GM21717 (cell line): ENCODE results near the gene RUNX3.

Source experiments
- ATAC-seq: cut with Tn5 transposase; IDR thresholded peaks from one replicate; pipeline ENCODE4 v1.9.1; 2021; ENCODE audit warnings: mild to moderate bottlenecking, moderate library complexity; ENCODE audit not compliant: unreplicated experiment

The RUNX3 gene

DNA sequence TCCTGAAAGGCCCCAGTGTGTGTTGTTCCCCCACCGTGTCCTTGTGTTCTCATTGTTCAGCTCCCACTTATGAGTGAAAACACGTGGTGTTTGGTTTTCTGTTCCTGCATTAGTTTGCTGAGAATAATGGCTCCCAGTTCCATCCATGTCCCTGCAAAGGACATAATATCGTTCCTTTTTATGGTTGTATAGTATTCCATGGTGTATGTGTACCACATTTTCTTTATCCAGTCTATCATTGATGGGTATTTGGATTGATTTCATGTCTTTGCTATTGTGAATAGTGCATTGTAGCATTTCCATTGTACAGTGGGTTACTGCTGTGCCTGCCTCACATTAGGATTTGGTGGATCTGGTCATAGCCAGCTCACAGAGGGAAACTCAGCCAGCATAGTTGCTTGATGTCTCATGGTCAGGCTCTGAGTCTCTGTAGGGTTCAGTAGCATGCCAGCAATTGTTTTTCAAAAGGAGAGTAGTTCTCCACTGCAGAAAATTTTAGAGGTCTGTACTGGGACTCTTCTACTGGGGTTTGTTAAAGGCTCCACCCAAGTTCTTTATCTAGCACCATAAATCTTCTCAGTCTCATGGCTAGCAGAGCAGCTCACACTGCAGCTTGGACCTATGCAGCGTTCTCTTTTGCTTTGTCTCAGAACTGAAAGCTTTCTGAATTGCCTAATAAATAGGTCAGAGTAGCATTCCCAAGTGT is 41.0 kb downstream of the RUNX3 start:
- ATAC-seq, result no peak

GRCh38 chr1:24888061-24888970 is 41.8 kb downstream of the RUNX3 start:
- ATAC-seq, result no peak

- ATAC-seq, result no peak
These were observed 43.8 kb downstream of the RUNX3 start for GRCh38 chr1:24886241-24886640.

DNA sequence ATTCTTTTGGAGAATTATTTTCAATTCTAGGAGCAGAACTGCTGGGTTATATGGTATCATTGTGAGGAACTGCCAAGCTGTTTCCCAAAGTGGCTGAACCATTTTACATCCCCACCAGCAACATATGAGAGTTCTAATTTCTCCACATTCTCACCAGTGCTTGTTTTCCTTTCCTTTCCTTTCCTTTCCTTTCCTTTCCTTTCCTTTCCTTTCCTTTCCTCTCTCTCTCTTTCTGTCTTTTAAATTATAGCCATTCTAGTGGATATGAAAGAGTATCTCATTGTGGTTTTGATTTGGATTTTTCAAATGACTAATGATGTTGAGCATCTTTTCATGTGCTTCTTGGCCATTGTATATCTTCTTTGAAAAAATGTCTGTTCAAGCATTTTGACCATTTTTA is 45.3 kb downstream of the RUNX3 start:
- ATAC-seq, result no peak

DNA sequence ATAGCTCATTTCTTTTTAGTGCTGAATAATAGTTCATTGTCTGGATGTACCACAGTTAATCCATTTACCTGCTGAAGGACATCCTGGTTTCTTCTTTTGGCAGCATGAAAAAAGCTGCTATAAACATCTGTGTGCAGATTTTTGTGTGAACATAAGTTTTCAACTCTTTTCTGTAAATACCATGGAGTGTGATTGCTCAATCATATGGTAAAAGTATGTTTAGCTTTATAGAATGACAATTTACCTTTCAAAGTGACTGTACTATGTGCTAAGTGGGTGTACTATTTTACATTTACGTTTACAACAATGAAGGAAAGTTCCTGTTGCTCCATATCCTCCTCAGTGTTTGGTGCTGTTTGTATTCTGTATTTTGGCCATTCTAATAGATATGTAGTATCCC is 49.0 kb downstream of the RUNX3 start:
- ATAC-seq, result no peak

DNA sequence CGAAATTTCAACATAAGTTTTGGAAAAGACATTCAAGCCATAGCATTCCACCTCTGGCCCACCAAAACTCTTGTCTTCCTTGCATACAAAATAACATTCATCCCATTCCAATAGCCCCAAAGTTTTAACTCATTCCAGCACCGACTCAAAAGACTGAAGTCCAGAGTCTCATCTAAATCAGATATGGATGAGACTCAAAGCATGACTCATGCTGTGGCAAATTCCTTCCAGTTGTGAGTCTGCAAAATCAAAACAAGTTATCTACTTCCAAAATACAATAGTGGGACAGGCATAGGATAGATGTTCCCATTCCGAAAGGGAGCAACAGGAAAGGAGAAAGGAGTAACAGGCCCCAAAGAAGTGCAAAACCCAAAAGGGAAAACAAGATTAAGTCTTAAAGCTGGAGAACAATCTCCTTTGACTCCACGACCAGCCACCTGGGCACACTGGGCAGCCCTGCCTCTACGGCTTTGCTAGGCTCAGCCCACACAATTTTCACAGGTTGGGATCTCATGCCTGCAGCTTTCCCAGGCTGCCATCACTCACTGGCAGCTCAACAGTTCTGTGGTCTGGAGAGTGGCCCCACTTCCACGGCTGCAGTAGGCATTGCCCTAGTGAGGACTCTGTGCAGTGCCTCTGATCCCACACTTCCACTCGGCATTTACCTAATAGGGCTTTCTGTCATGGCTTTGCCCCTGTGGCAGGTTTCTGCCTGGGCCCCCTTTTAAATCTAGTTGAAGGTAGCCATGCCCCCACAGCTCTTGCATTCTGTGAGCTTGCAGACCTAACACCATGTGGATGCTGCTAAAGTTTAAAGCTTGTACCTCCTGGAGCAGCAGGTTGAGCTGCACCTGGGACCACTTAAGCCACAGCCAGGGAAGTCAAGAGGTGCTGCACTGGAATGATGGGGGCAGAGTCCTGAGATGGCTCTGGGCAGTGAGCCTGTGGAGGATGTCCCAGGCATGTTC is 51.0 kb downstream of the RUNX3 start:
- ATAC-seq, result no peak

- no peak for ATAC-seq
These were observed 52.0 kb downstream of the RUNX3 start for GRCh38 chr1:24878045-24878444.

- ATAC-seq, result no peak
These were observed 54.0 kb downstream of the RUNX3 start for GRCh38 chr1:24875991-24876506.

DNA sequence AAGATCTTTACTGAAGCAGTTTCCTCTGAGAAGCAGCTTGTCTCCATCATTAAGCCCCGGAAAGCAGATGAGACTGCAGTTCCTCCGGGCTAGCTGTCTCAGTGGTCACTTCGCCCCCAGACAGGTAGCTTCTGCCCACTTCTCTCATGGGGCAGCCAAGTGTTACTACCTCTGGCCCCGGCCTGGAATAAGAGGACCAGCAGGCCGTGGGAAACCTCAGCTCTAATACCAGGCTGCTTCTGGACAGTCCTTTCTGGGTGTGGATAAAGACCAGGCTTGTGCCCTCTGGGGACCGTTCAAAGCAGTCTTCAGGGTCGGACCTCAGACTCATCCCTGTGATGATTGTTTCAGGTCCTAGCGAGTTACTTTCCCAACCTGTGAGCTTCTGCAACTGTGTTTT is 54.8 kb downstream of the RUNX3 start:
- no peak for ATAC-seq

DNA sequence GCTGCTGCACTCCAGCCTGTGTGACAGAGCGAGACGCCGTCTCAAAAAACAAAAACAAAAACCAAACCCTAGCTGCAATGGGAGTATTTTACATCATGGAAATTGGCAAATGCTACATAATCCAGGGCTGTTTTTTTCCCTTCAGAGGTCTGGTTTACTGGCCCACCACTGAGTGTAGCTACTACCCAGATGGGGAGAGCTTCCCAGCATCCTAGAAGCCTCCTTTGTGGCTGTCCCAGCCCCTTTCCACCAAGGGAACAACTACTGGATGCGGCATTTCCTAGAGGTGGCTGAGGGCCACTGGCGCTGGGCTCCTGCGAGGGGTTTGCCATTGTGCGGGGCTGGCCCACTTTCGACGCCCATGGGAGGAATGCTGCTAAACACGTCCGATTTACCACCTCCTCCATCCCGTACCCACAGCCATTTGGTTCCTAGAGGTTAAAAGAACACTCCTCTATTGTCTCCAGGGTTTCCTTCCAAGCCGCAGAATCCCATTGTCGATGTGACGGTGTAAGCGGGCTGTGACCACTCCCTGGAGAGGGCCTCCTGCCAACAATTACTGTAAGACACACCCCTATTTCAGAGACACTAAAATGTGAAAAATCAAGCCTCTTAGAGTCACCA is 55.4 kb downstream of the RUNX3 start:
- no peak for ATAC-seq

GRCh38 chr1:24874056-24874455 is 56.0 kb downstream of the RUNX3 start:
- ATAC-seq, result no peak

- no peak for ATAC-seq
These were observed 56.9 kb downstream of the RUNX3 start for GRCh38 chr1:24873148-24873547.

- ATAC-seq, result no peak
These were observed 57.8 kb downstream of the RUNX3 start for GRCh38 chr1:24872061-24872850.

DNA sequence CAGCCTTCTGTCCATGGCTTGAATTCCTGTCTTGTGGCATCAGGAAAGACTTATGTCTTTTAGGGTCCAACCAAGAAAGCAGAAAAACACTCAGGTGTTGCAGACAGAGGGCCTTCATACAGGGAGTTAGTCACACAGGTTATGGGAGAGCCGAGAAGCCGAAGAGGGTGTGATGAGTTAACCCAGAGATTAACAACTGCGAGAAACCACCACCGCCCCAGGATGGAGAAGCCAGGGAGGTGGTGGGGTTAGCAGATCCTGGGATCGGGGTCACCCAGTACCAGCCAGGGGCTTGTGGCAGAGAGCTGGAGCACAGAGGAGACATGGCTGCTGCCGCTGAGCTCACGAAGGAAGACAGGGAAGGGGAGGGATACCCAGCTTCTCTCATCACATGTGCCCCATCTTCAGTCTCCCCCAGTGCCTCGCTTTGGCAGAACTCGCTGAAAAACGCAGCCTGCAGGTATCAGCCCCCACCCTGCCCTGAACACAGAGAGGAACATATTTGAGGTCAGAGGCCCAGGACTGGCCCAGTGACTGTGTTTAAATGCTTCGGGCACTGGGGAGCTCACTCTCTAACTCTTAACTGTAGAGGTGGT is 58.7 kb downstream of the RUNX3 start:
- ATAC-seq, result no peak

- no peak for ATAC-seq
These were observed 59.4 kb downstream of the RUNX3 start for GRCh38 chr1:24870551-24871195.

DNA sequence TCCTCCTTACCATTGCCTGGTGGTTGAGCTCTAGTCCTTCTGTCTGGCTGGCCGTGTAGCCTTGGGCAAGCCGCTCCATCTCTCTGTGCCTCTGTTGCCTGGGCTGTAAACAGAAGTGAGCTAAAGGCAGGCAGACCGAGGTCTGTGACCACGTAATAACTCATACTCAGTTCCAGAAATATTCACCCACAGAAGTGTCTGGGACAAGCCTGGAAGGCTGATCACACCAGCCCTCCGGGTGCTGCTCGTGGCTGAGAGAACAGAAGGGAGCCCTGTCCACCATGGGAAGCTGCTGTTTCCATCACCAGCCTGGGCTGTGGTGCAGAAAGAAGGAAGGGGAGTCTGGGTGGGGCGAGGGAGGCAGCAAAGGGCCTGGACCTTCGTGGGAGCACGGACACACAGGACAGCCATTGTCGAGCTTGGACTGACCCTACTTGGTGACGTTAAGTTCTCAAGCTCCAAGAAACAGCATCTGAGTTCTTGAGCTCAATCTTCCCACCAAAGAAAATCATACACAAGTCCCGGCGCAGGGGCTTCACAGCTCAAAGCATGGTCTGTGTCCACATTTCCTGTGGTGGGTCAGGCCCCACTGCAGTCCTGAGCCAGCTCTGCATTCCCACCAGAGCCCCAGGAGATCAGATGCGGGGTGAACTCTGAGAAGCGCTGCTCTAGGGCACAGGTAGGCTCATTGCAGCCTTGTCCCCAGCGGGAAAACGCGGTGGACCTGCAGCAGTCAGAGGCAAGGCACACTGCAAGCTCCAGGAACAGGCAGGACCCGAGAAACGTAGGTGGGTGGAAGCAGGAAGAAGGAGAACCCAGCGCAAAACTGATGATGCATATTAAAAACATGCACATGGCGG is 61.8 kb downstream of the RUNX3 start:
- ATAC-seq, result no peak

DNA sequence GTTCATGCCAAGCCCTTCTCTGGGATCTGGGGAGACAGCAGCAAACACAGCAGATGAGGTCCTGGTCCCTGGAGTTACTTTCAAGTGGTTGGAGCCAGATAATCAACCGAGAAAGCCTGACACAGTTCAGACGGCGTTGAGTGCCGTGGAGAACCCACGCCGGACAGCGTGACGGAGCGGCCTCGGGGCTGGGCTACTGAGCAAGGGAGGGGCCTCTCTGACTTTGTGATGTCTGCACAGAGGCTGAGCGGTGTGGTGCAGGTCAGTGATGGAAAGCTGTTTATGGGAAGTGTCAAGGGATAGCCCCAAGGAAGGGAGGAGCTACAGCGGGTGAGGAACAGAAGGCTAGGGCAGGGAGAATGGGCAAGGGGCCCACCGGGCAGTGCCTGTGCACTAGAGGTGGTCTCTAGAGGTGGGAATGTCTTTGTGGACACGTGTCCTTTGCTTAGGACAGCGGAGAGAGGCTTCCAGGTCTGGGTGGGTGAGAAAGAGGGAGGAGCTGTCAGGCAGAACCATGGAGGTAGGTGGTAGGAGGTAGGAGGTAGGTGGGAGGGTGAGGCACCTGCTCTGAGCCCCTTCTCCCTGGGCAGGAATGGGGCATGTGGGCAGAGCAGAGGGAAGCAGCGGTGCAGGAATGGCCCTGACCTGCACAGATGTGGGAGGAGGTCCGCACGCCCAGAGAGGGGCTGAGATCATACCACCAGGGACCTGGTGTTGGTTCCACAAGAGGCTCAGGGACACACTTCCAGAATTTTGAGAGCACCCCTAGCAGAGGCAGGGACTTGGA is 62.8 kb downstream of the RUNX3 start:
- no peak for ATAC-seq
